AG08396 (cell line): ENCODE results near the gene SLX9.

ENCODE experiments used
- DNase-seq: peaks from one replicate; pipeline ENCODE4 v3.0.0; 2012; ENCODE audit warnings: low spot score, mixed read lengths

SLX9 gene

GRCh38 chr21:44977616-44978340, 37.9 kb downstream of the SLX9 start:
- DNase-seq, result no peak

GRCh38 chr21:44979687-44980561, 40.1 kb downstream of the SLX9 start:
- DNase-seq, result no peak

- DNase-seq, result no peak
Measured at GRCh38 chr21:44980562-44981489, 41.0 kb downstream of the SLX9 start.

GRCh38 chr21:44982558-44983250, 42.9 kb downstream of the SLX9 start:
- peak; percentile 55 for DNase-seq

GRCh38 chr21:44983421-44984206, 43.8 kb downstream of the SLX9 start:
- no peak for DNase-seq

- DNase-seq, result no peak
Measured at GRCh38 chr21:44984428-44984791, 44.6 kb downstream of the SLX9 start.

- DNase-seq, result no peak
Measured at GRCh38 chr21:44984792-44985440, 45.1 kb downstream of the SLX9 start.

GRCh38 chr21:44985441-44986401, 45.9 kb downstream of the SLX9 start:
- DNase-seq, result no peak

GRCh38 chr21:44986471-44987291, 46.9 kb downstream of the SLX9 start:
- no peak for DNase-seq

GRCh38 chr21:44987301-44987885, 47.6 kb downstream of the SLX9 start:
- DNase-seq, result no peak

GRCh38 chr21:44987886-44988606, 48.2 kb downstream of the SLX9 start:
- no peak for DNase-seq

- no peak for DNase-seq
Measured at GRCh38 chr21:44988607-44989536, 49.0 kb downstream of the SLX9 start.

GRCh38 chr21:44989537-44989886, 49.7 kb downstream of the SLX9 start:
- no peak for DNase-seq

GRCh38 chr21:44989943-44990780, 50.3 kb downstream of the SLX9 start:
- DNase-seq, result no peak

GRCh38 chr21:44990921-44991320, 51.1 kb downstream of the SLX9 start:
- DNase-seq, result no peak
